GM19023 (cell line): ENCODE measurements around the gene CCDC50.

Experiments
- ATAC-seq: cut with Tn5 transposase; IDR thresholded peaks from one replicate; pipeline ENCODE4 v1.9.1; 2021; ENCODE audit warnings: mild to moderate bottlenecking, moderate library complexity; ENCODE audit not compliant: unreplicated experiment

Gene CCDC50

DNA sequence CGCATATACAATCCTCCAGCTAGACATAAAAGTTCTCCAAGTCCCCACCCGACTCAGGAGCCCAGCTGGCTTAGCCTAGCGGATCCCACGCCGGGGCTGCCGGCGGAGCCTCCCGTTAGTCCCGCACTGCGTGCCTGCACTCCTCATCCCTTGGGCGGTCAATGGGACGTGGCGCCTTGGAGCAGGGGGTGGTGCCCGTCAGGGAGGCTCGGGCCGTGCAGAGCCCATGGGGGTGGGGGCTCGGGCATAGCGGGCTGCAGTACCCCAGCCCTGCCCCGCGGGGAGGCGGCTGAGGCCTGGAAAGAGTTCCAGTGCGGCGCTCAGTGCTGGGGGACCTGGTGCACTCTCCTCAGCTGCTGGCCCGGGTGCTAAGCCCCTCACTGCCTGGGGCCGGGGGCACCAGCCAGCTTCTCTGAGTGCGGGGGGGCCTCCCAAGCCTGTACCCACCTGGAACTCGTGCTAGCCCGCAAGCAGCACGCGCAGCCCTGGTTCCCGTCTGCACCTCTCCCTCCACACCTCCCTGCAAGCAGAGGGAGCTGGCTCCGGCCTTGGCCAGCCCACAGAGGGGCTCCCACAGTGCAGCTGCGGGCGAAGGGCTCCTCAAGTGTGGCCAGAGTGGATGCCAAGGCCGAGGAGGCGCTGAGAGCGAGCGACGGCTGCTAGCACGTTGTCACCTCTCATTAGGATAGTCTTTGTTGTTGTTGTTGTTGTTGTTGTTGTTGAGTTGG lies 12.2 kb upstream of the CCDC50 start:
- ATAC-seq: no peak

- ATAC-seq: no peak
Measured at GRCh38 chr3:191320316-191320715, 8.9 kb upstream of the CCDC50 start.

- ATAC-seq: no peak
Measured at GRCh38 chr3:191321019-191321767, 8.0 kb upstream of the CCDC50 start.

DNA sequence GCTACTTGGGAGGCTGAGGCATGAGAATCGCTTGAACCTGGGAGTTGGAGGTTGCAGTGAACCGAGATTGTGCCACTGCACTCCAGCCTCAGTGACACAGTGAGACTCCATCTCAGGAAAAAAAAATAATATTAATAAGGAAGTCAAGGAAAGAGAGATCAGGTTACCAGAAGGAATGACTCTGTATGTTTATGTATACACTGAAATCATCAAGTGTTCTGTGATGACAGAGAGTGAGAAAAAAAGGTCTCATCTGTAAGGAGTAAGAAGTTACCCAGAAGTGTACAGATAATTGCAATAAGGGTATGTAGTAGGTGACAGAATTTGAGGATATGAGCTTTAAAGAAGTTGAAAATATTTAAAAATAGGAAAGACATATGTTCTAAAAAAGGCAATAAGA lies 4.3 kb upstream of the CCDC50 start:
- no peak for ATAC-seq

- no peak for ATAC-seq
Measured at GRCh38 chr3:191327526-191327925, 1.7 kb upstream of the CCDC50 start.

DNA sequence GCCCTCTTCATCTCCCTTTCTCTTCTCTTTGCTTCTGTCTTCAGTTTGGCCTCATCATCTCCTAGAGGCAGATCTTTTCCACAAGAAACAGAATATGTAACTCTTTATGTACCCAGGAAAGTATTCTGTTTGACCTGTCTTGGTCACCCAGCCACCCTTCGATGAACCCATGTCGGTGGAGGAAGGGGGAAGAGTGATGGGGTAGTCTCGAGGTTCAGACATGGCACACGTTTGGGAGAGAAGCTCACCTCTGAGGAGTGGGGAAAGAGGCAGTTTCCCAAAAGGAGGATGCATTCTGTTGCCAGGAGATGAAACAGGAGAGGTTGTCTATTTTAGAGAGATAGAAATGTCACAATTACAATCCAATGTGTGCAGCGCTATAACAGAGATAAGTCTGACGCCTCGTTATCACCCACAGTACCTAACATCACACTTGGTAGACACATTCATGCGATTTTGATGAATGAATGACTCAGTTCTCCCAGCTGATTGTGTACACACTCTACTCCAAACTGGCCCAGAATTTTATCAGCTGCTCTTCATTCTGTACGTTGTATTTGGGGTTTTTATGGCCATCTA lies 722 bp upstream of the CCDC50 start:
- ATAC-seq: no peak

DNA sequence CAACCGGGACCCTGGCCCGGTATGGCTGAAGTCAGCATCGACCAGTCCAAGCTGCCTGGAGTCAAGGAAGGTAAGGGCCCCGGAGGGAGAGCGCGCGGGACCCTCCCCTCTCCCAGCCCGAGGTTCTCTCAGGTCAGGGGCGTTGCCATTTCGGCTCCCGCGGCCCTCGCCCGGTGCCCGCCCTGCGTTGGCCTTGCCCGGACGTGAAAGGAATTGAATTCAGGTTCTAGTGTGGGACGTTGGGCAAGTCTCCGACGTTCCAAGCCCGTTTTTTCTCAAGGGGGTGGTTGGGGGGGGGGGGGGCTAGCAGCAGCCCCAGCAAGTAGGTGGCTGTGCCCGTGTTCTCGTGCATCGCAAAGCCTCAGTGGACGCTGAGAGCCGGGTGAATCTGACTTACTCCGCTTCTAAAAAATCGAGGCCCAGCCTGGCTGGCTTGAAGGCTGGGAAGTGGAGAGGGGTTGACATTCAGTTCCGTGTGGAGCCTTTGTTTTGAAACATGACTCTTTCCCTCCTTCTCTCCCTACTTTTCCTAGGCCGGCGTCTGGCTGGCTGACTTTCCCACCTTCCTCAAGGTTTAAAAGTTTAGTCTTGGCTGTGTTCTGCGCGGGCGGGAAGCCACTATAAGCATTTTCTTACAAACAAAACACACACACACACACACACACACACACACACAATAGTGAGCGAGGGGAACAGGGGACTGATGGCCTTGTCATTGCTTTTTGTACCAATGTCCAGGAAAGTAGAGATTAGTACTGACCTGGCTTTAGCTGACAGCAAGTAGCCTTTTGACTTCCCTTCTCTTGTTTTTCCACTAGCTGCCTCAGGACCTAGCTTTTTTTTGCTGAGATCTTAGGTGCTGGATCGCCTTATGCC lies 698 bp downstream of the CCDC50 start, which contains the start of gene UTS2B:
TSS of gene UTS2B (minus strand) at position 873 of the 876 bp plus-strand sequence. CDS start 48,337 bp downstream, outside the sequence.
- ATAC-seq: peak; percentile 31

DNA sequence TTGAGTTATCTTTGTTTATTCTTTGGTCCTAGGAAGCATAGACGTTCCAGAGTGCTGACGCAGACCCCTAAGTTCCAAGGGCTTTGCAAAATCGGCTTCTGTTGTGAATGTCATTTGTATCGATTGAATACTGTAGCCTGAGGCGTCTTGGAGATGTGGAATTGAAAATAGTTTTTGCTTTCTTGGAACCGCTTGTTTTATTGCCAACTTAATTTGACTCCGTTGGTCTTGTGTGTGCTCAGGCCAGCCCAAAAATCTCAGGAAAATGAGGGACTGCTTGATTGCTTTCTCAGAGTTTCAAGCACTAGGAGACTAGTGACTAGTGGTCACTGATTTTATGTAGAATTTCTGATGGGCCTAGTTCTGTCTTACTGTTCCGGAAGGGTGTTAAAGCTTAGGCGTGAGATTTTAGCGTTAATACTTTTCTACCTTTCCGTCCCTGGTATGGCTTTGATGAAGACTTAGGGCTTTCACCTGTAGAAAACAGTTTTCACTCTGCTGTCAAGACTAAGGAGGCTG lies 1.4 kb downstream of the CCDC50 start:
- no peak for ATAC-seq

DNA sequence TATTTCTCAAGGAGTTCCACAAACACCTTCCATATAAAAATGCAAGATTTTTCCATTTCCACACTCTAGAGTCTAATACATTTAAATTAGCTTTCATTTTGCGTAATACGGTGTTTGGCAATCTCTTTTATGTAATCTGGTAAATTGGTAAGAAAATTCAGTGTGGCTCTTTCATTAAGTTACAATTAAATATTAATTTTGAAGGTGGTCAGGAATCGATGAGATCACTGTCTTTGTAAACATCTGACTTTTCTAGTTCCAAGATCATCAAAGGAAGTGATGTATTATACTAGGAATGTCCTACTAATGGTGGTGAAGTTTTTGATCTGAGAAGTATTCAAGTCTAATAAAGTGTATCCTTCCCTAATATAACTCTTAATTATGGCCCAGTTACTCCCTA lies 2.2 kb downstream of the CCDC50 start:
- no peak for ATAC-seq

DNA sequence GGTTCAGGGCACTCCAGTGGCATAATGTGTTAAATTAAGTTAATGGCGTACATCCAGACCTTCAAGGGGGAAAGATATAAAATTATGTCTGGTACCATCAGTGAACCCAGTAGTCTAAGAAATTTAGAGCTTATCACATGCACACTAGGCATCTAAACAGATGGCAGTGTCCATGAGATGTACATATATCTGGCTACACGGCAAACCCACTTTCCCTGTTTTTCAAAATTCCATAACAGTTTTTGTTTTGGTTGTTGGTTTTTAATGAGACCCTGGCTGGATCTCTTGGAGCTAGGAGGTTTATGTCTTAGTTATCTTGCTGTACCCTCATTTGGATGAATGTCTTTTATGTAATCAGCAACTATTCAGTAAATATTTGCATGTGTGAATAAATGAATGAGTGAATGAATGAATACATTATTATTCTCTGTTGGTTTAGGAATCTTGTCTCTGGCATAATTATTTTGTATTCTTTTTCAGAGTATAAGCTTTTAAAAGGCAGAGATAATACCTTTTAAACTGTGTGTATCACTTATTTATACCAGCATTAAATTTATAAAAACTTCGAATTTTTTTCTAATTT lies 4.2 kb downstream of the CCDC50 start:
- ATAC-seq: no peak

DNA sequence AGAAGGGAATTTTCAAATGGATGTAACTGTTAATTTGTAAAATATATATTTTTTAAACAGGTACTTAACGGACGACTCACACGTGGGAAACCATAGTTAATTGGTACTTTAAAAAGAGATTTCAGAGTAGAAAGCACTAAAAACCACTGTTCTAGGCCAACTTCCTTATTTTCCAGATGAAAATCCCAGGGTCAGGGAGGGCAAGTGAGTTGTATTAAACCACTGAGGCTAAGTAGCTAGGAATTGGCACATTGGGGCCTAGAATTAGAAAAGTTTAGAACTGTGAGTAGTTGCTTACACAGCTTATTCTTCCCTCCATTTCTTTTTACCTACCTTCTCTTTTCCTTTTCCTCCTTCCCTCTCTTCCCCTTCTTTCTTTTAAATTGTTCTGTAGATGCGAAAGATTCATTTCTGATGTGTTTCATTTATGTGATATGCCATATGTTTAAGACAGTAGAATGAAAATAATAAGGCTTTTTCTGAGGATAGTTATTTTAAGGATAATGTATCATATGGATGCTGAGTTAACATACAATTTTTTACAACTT lies 5.2 kb downstream of the CCDC50 start:
- no peak for ATAC-seq

DNA sequence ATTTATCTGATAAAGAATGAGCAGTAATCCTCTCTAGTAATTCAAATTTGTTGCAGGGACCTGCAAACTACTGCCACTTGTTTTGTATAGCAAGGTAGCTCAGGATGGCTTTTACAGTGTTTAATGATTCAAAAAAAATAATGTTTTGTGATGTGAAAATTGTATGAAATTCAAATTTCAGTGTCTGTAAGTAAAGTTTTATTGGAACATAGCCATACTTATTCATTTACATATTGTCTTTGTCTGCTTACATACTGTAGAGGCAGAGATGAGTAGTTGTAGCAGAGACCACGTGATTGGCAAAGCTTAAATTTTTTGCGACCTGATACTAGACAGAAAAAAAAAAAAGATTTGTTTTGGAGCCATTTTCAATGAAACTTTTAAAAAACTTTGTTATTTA lies 7.6 kb downstream of the CCDC50 start:
- peak; percentile 43 for ATAC-seq

- no peak for ATAC-seq
Measured at GRCh38 chr3:191338177-191338488, 8.9 kb downstream of the CCDC50 start.

DNA sequence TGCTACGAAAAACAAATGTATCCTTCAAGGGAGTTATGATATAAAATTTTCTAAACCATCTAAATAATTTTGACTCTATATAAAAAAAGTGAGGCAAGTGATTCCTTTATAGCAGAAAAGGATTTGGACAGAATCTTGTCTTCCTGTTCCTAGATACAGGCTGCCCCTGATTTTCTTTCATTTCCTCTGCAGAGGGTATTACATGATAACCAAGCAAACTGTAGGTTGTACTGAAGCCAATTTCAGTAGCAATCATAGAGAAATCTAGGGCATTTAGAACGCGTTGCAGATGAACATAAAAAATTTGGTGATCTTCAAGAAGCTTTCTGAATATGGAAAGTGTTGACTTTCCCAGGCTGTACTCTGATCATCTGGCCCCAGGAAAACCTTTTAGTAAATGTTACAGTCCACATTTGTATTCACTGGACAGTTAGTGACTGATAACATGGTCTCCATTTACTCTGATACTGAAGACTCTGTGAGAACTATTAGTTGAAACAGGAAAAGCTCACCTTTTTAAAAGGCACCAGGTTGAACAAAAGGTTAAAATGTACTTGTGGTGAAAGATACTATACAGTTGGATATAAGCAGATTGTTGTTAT lies 10.2 kb downstream of the CCDC50 start:
- ATAC-seq: no peak

GRCh38 chr3:191340351-191340750 lies 11.2 kb downstream of the CCDC50 start:
- ATAC-seq: no peak

- ATAC-seq: no peak
Measured at GRCh38 chr3:191340966-191341365, 11.8 kb downstream of the CCDC50 start.

- ATAC-seq: no peak
Measured at GRCh38 chr3:191342006-191342405, 12.8 kb downstream of the CCDC50 start.

DNA sequence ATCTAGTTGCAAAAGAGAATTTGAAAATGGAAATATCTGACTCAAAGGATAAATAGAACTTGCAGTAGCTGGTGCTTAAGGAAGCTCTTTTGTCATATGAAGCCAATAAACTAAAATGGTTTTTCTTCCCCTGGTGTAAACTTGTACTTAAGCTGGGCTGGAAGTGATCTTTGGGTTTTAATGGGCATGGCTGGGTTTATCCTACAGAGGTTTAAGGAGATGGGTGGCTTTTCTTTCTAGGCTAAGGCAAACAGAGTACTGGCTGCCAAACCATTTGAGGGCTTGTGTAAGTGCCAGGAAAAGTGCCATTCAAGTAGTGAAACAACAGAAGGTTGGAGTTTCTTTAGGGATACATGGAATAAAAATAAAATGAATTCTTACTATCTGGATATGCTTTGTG lies 13.2 kb downstream of the CCDC50 start:
- no peak for ATAC-seq

GRCh38 chr3:191343115-191343514 lies 13.9 kb downstream of the CCDC50 start:
- ATAC-seq: no peak

- no peak for ATAC-seq
Measured at GRCh38 chr3:191343913-191344312, 14.7 kb downstream of the CCDC50 start.
